ENCODE data around the gene CSH2.

The CSH2 gene

DNA sequence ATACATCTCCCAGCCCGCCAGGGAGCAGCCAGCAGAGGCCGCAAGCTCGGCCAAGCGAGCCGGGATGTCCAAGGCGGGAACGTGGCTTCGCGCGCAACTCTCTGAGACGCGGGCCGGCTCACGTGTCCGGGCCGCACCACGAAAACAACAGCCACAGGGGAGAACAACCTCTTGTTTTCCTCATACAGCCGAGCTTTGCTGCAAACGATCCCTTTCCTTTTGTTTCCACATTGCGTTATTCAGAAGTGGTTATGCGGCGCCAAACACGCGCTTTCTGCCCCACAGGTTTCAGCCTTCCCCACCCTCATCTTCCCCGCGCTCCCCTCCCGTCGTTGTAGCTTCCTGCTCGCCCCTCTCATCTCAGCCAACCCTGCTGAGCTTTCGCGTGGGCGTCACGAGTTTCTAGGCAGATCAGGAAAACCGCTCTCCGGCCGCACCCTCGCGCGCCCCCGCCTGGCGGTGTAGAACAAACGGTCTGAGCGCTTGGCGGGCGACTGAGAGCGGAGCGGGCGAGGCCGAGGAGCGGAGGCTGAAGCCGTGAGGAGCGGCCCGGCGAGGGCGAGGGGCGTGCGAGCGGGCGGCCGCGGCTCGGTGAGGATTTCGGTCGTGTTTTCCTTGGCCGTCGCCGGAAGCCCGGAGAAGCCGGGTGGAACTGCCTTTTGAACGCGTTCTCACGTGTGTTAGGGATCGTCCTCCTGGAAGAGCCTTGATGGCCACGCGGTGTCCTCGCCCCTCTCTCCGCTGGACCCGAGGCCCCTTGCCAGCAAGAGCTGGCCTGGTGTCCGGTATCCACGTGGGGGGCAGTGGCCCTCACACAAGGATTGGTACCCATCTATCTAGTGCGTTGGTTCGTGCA, 24.4 kb downstream of the CSH2 start:
- Histone ChIP-seq H3K27ac (replicated peaks) (peak overlapping the region; percentile 98), H3K27me3 (ENCODE audit: insufficient read depth, poor library complexity, severe bottlenecking) (no peaks in the 10 kb centered on the region), H3K4me3 (replicated peaks; ENCODE audit: insufficient read depth, low read length) (no peak overlapping the region)
- TF ChIP-seq REST (IDR thresholded peaks at IDR 0.05; ENCODE audit: insufficient replicate concordance, low read depth) (no peak), POLR2AphosphoS5 (IDR thresholded peaks at IDR 0.05; ENCODE audit: low read depth) (peak; percentile 67), SPI1 (IDR thresholded peaks at IDR 0.05; ENCODE audit: borderline replicate concordance, low read depth) (no peak), GABPA (IDR thresholded peaks at IDR 0.05; ENCODE audit: low read depth) (no peak)
- TF ChIP-seq, protein P1, sequence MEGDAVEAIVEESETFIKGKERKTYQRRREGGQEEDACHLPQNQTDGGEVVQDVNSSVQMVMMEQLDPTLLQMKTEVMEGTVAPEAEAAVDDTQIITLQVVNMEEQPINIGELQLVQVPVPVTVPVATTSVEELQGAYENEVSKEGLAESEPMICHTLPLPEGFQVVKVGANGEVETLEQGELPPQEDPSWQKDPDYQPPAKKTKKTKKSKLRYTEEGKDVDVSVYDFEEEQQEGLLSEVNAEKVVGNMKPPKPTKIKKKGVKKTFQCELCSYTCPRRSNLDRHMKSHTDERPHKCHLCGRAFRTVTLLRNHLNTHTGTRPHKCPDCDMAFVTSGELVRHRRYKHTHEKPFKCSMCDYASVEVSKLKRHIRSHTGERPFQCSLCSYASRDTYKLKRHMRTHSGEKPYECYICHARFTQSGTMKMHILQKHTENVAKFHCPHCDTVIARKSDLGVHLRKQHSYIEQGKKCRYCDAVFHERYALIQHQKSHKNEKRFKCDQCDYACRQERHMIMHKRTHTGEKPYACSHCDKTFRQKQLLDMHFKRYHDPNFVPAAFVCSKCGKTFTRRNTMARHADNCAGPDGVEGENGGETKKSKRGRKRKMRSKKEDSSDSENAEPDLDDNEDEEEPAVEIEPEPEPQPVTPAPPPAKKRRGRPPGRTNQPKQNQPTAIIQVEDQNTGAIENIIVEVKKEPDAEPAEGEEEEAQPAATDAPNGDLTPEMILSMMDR (IDR thresholded peaks at IDR 0.05; ENCODE audit: insufficient read depth, low read length), result peak; percentile 42
- DNase-seq (ENCODE audit: low read depth in 1 of 2, low spot score in 1 of 2), result peak; percentile 93 to 97

DNA sequence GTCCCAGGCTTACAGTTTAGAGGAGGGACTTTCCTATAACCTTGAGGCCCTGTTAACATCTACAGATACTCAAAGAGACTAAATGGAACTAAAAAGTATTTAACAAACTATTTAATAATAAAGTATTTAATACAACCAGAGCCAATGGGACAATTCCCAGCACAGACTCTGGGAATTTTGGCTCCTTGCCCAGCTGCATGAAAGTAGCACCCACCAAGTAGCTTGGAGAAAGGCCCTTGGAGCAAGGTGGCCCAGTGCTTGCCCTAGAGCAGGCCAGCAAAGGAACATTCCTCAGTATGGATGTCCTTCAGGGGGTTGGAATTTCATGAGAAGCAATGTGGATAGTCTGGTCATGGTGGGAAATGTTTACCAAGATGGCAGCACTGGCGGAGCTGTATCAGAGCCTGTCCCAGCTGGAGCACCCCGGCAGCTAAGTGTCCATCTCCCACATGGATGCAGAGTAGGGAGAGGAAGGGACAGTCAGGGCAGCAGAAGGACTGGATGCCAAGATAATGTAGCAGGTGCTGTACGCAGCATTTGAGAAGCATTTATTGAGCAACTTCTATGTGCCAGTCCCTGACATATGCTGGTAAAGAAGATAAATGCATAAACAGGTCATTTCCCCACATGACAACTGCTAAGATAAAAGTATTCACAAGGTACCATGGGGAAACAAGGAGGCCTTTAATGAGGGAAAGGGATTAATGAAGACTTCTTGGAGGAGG, 25.8 kb downstream of the CSH2 start:
- Histone ChIP-seq H3K27me3 (ENCODE audit: insufficient read depth, poor library complexity, severe bottlenecking) (no peaks in the 10 kb centered on the region), H3K4me3 (replicated peaks; ENCODE audit: insufficient read depth, low read length) (no peak overlapping the region), H3K27ac (replicated peaks) (no peak overlapping the region)
- DNase-seq (ENCODE audit: low read depth in 1 of 2, low spot score in 1 of 2), result no peak
- TF ChIP-seq, protein P1 (IDR thresholded peaks at IDR 0.05; ENCODE audit: insufficient read depth, low read length), result no peak
- TF ChIP-seq POLR2AphosphoS5 (IDR thresholded peaks at IDR 0.05; ENCODE audit: low read depth), result no peak
- TF ChIP-seq SPI1 (IDR thresholded peaks at IDR 0.05; ENCODE audit: borderline replicate concordance, low read depth), result no peak
- TF ChIP-seq GABPA (IDR thresholded peaks at IDR 0.05; ENCODE audit: low read depth), result no peak
- TF ChIP-seq REST (IDR thresholded peaks at IDR 0.05; ENCODE audit: insufficient replicate concordance, low read depth), result no peak

- Histone ChIP-seq H3K27me3 (ENCODE audit: insufficient read depth, poor library complexity, severe bottlenecking) (no peaks in the 10 kb centered on the region), H3K4me3 (replicated peaks; ENCODE audit: insufficient read depth, low read length) (no peak overlapping the region), H3K27ac (replicated peaks) (no peak overlapping the region)
- TF ChIP-seq GABPA (IDR thresholded peaks at IDR 0.05; ENCODE audit: low read depth) (no peak), SPI1 (IDR thresholded peaks at IDR 0.05; ENCODE audit: borderline replicate concordance, low read depth) (no peak), REST (IDR thresholded peaks at IDR 0.05; ENCODE audit: insufficient replicate concordance, low read depth) (no peak), POLR2AphosphoS5 (IDR thresholded peaks at IDR 0.05; ENCODE audit: low read depth) (no peak)
- TF ChIP-seq, protein P1 (IDR thresholded peaks at IDR 0.05; ENCODE audit: insufficient read depth, low read length), result no peak
- no peak for DNase-seq (ENCODE audit: low read depth in 1 of 2, low spot score in 1 of 2)
Measured at GRCh38 chr17:63845509-63845908, 28.0 kb downstream of the CSH2 start.

Data from HL-60 (cell line).